ENCODE results near the gene COG1. TPM values are rescaled to one million over a fixed set of nuclear protein-coding genes. Genes with fewer than 3 reads are reported as not detected.

COG1 gene
- total and polyA plus RNA-seq, 9 of the 15 experiments (the other 6 are each of a cell fraction or from before 2014, with no cell fraction given): 9.5 to 26.8 (median 12.9) TPM

DNA sequence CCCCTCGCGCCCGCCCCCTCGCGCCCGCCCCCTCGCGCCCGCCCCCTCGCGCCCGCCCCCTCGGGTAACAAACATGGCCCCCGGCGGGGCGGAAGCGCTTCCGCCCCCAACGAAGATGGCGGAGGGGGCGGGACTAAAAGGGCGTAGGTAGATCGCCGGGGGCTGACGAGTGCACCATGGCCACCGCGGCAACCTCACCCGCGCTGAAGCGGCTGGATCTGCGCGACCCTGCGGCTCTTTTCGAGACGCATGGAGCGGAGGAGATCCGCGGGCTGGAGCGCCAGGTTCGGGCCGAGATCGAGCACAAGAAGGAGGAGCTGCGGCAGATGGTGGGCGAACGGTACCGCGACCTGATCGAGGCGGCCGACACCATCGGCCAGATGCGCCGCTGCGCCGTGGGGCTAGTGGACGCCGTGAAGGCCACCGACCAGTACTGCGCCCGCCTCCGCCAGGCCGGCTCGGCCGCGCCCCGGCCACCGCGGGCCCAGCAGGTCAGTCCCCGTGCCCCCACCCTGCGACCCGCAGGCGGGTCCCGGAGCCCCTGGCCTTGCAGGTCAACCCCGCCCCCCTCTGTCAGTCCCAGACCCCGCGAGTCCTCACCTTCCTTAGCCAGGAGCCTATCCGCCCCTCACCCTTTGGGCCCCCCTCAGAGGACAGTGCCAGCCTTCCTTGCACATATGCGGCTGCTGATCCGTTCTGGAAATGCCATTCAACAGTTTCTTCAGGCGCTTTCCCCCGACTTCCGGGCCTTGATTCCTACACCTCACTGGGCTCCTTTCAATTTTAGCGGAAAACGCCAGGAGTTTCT lies at the start of gene COG1 (continued):
- TF ChIP-seq, protein P1, sequence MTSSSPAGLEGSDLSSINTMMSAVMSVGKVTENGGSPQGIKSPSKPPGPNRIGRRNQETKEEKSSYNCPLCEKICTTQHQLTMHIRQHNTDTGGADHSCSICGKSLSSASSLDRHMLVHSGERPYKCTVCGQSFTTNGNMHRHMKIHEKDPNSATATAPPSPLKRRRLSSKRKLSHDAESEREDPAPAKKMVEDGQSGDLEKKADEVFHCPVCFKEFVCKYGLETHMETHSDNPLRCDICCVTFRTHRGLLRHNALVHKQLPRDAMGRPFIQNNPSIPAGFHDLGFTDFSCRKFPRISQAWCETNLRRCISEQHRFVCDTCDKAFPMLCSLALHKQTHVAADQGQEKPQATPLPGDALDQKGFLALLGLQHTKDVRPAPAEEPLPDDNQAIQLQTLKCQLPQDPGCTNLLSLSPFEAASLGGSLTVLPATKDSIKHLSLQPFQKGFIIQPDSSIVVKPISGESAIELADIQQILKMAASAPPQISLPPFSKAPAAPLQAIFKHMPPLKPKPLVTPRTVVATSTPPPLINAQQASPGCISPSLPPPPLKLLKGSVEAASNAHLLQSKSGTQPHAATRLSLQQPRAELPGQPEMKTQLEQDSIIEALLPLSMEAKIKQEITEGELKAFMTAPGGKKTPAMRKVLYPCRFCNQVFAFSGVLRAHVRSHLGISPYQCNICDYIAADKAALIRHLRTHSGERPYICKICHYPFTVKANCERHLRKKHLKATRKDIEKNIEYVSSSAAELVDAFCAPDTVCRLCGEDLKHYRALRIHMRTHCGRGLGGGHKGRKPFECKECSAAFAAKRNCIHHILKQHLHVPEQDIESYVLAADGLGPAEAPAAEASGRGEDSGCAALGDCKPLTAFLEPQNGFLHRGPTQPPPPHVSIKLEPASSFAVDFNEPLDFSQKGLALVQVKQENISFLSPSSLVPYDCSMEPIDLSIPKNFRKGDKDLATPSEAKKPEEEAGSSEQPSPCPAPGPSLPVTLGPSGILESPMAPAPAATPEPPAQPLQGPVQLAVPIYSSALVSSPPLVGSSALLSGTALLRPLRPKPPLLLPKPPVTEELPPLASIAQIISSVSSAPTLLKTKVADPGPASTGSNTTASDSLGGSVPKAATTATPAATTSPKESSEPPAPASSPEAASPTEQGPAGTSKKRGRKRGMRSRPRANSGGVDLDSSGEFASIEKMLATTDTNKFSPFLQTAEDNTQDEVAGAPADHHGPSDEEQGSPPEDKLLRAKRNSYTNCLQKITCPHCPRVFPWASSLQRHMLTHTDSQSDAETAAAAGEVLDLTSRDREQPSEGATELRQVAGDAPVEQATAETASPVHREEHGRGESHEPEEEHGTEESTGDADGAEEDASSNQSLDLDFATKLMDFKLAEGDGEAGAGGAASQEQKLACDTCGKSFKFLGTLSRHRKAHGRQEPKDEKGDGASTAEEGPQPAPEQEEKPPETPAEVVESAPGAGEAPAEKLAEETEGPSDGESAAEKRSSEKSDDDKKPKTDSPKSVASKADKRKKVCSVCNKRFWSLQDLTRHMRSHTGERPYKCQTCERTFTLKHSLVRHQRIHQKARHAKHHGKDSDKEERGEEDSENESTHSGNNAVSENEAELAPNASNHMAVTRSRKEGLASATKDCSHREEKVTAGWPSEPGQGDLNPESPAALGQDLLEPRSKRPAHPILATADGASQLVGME (CRISPR knock-in tag; IDR thresholded peaks at IDR 0.05): peak; percentile 19; the same call in 1 of the 2 replicates
- TF ChIP-seq MAFK (IDR thresholded peaks at IDR 0.05; ENCODE audit: low read length) (no peak), POLR2AphosphoS2 (IDR thresholded peaks at IDR 0.05; ENCODE audit: low read length) (no peak), CCNT2 (IDR thresholded peaks at IDR 0.05; ENCODE audit: borderline replicate concordance, extremely low read depth, insufficient read length, low read depth, low read length) (peak; percentile 46), HLTF (IDR thresholded peaks at IDR 0.05) (no peak), MEIS2 (IDR thresholded peaks at IDR 0.05; ENCODE audit: partially characterized antibody) (no peak), RBM25 (IDR thresholded peaks at IDR 0.05; ENCODE audit: low read depth, low read length, severe bottlenecking) (no peak), CEBPG (CRISPR knock-in tag; IDR thresholded peaks at IDR 0.05) (no peak), CEBPG (tag; conservative IDR thresholded peaks at IDR 0.05 in 1 of 2, IDR thresholded peaks at IDR 0.05 in 1 of 2) (no peak), BRF1 (IDR thresholded peaks at IDR 0.05; ENCODE audit: borderline replicate concordance, extremely low read depth, insufficient read length) (no peak), ZNF778 (CRISPR knock-in tag; IDR thresholded peaks at IDR 0.05) (no peak), CREM (IDR thresholded peaks at IDR 0.05; ENCODE audit: low read depth) (peak; percentile 47), HOXB6 (CRISPR knock-in tag; IDR thresholded peaks at IDR 0.05; ENCODE audit: borderline replicate concordance) (no peak)
- TF ChIP-seq, protein P2, sequence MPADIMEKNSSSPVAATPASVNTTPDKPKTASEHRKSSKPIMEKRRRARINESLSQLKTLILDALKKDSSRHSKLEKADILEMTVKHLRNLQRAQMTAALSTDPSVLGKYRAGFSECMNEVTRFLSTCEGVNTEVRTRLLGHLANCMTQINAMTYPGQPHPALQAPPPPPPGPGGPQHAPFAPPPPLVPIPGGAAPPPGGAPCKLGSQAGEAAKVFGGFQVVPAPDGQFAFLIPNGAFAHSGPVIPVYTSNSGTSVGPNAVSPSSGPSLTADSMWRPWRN (IDR thresholded peaks at IDR 0.05; ENCODE audit: low read depth): no peak
- TF ChIP-seq, protein P3, sequence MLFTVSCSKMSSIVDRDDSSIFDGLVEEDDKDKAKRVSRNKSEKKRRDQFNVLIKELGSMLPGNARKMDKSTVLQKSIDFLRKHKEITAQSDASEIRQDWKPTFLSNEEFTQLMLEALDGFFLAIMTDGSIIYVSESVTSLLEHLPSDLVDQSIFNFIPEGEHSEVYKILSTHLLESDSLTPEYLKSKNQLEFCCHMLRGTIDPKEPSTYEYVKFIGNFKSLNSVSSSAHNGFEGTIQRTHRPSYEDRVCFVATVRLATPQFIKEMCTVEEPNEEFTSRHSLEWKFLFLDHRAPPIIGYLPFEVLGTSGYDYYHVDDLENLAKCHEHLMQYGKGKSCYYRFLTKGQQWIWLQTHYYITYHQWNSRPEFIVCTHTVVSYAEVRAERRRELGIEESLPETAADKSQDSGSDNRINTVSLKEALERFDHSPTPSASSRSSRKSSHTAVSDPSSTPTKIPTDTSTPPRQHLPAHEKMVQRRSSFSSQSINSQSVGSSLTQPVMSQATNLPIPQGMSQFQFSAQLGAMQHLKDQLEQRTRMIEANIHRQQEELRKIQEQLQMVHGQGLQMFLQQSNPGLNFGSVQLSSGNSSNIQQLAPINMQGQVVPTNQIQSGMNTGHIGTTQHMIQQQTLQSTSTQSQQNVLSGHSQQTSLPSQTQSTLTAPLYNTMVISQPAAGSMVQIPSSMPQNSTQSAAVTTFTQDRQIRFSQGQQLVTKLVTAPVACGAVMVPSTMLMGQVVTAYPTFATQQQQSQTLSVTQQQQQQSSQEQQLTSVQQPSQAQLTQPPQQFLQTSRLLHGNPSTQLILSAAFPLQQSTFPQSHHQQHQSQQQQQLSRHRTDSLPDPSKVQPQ (CRISPR knock-in tag; IDR thresholded peaks at IDR 0.05; ENCODE audit: borderline replicate concordance): no peak
- TF ChIP-seq, protein P4, sequence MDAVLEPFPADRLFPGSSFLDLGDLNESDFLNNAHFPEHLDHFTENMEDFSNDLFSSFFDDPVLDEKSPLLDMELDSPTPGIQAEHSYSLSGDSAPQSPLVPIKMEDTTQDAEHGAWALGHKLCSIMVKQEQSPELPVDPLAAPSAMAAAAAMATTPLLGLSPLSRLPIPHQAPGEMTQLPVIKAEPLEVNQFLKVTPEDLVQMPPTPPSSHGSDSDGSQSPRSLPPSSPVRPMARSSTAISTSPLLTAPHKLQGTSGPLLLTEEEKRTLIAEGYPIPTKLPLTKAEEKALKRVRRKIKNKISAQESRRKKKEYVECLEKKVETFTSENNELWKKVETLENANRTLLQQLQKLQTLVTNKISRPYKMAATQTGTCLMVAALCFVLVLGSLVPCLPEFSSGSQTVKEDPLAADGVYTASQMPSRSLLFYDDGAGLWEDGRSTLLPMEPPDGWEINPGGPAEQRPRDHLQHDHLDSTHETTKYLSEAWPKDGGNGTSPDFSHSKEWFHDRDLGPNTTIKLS (IDR thresholded peaks at IDR 0.05; ENCODE audit: borderline replicate concordance, low read depth): no peak

Measured in K562 (cell line).